ENCODE data around the gene TFRC.

- TF ChIP-seq CTCF (IDR thresholded peaks at IDR 0.05) (no peak), POLR2AphosphoS5 (IDR thresholded peaks at IDR 0.05) (no peak), POLR2A (IDR thresholded peaks at IDR 0.05) (no peak), EP300 (IDR thresholded peaks at IDR 0.05) (no peak)
These were observed 65.8 kb downstream of the TFRC start for GRCh38 chr3:196016059-196016458.
